Loucy (cell line): ENCODE measurements around the gene GRB10.

Source experiments
- CTCF ChIP-seq: fragments of 200-600 bp; sonication (generic); conservative IDR thresholded peaks from 2 replicates; pipeline ENCODE4 v1.5.1; 2014; ENCODE audit warnings: mild to moderate bottlenecking, antibody characterized with exemption, low read length
- EZH2phosphoT487 ChIP-seq: fragments of 200-600 bp; IDR thresholded peaks from 2 replicates; pipeline ENCODE4 v1.6.1; 2018; ENCODE audit warnings: antibody characterized with exemption, mild to moderate bottlenecking, moderate library complexity, borderline replicate concordance

GRCh38 chr7:50822706-50823105 is 40.0 kb upstream of the GRB10 start:
- TF ChIP-seq CTCF (no peak), EZH2phosphoT487 (no peak)
